Activated CD4-positive, alpha-beta memory T cell treated with anti-CD3 and anti-CD28 coated beads for 36 hours (primary cell): ENCODE data around the gene ZNF678. TPM values are rescaled to one million over a fixed set of nuclear protein-coding genes. Genes with fewer than 3 reads are reported as not detected.

Experiments used
- CTCF ChIA-PET: fragments of 350-600 bp; sonication (Branson Sonifier 250); formaldehyde crosslinking; loops from one replicate; lab custom pipeline; 2021; ENCODE audit warnings: antibody characterized with exemption, inconsistent platforms; lab: Charles Lee
- POLR2A ChIA-PET: fragments of 350-600 bp; sonication (Branson Sonifier 250); formaldehyde crosslinking; loops from one replicate; lab custom pipeline; 2021; ENCODE audit warnings: antibody characterized with exemption; lab: Charles Lee
- DNase-seq: peaks from one replicate; pipeline ENCODE4 v3.0.0-alpha.2; 2020
- H3K27ac Mint-ChIP-seq: one replicate; pipeline ENCODE4 v1.8.0; 2021; ENCODE audit warnings: mixed read lengths
- H3K27me3 Mint-ChIP-seq: one replicate; pipeline ENCODE4 v1.8.0; 2021; ENCODE audit warnings: mixed read lengths
- H3K36me3 Mint-ChIP-seq: one replicate; pipeline ENCODE4 v1.8.0; 2021; ENCODE audit warnings: mixed read lengths
- H3K4me1 Mint-ChIP-seq: one replicate; pipeline ENCODE4 v1.8.0; 2021; ENCODE audit warnings: low read depth, mixed read lengths
- H3K4me3 Mint-ChIP-seq: one replicate; pipeline ENCODE4 v1.8.0; 2021; ENCODE audit warnings: mild to moderate bottlenecking, mixed read lengths
- H3K9me3 Mint-ChIP-seq: one replicate; pipeline ENCODE4 v1.8.0; 2021; ENCODE audit warnings: mixed read lengths
- intact Hi-C: fragments of 100-400 bp; cut with micrococcal nuclease; formaldehyde crosslinking; loops from one replicate; pipeline ENCODE4 v1.15.1; 2023
- total RNA-seq, 2 experiments: library from RNA; stranded (reverse); gene quantifications; one replicate each; pipeline ENCODE4 v1.2.3, GENCODE V29; 2021

The ZNF678 gene
- total RNA-seq, 2 experiments from 2014 or later, result 6.5 to 7.4 TPM

DNA sequence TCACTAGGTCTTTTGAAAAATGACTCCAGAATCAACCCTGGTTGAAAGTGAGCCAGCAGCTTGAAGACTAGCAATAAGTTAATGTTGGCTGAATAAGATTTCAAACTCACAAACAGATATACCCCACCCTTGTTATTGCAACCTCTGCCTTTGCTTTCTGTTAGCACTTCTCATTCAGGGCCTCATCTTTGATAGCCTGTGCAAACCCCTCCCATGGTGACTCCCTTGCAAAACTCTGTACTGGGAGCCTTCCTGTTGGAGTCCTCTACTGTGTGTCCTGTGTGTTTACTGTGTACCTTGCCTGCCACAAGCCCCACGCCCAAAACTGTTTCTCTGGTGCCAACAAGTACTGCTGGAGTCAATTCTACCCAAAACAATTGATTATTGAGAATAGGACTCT lies 50.2 kb downstream of the ZNF678 start:
- no peak overlapping the region for H3K4me3 Mint-ChIP-seq
- no peaks in the 10 kb centered on the region for H3K27me3 Mint-ChIP-seq
- H3K27ac Mint-ChIP-seq, result no peak overlapping the region

DNA sequence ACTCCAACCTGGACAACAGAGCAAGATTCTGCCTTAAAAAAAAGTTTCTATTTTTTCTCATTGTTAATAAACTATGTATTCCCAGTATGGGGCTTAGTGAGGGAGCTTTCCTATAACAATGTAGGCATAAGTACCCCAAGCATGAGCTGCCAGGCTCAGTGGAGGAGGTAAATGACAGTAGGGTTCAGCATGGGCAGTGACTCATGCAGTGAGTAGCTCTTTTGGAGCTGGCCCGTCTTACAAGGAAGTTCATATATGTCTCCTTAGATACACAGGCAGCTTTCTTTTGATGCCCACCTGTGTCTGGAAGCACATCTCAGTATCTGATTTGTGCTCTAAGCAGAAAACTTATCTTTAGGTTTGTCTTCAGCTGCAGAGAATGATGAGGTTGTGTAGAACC lies 57.9 kb downstream of the ZNF678 start:
- peaks cover 80% of the 10 kb centered on the region for H3K9me3 Mint-ChIP-seq
- ChIA-PET POLR2A (no interaction called here), CTCF (no interaction called here)
- DNase-seq, result no peak
- H3K4me1 Mint-ChIP-seq, result no peaks in the 10 kb centered on the region
- intact Hi-C loops, result no loop called here
- no peaks in the 10 kb centered on the region for H3K27me3 Mint-ChIP-seq
- peaks cover 82% of the 10 kb centered on the region for H3K36me3 Mint-ChIP-seq
- no peak overlapping the region for H3K27ac Mint-ChIP-seq
- no peak overlapping the region for H3K4me3 Mint-ChIP-seq

More for the DNA sequence above, 50.2 kb downstream of the ZNF678 start:
- intact Hi-C loops, result no loop called here
- no peak for DNase-seq
- peaks cover 2% of the 10 kb centered on the region for H3K4me1 Mint-ChIP-seq
- H3K9me3 Mint-ChIP-seq, result peaks cover 77% of the 10 kb centered on the region
- ChIA-PET CTCF (no interaction called here), POLR2A (no interaction called here)
- peaks cover 79% of the 10 kb centered on the region for H3K36me3 Mint-ChIP-seq

DNA sequence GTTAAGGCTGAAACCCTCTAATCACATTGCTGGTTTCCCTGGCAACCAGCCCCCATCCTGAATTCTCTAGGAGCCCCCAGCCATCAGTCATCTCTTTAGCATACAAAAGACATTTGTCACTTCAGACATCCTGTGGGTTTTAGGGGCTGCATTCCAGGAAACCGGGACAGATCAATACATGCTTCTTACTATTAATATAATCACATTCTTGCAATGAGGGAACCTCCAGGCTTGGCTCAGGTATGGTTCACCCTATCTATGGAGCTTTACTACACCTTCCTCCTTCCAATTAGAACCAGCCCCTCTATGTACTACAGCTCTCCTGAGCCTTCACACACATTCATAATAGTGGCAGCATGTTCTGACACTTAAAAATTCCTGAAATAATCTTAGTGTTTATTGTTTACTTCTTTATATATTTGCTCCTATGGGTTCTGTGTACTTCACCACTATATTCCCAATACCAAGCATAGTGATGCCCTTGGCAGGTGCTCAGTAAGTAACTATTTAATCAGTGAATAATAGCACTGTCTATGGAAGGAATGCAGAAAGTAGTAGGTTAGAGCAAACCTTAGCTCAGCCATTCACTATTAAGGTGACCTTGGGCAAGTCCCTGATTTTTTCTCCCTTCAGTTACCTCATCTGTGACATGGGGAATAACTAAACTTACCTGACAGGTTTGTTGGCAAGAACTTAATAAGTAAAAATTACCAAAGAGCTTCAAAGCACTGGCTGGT lies 59.6 kb downstream of the ZNF678 start:
- DNase-seq, result no peak
- H3K4me3 Mint-ChIP-seq, result no peak overlapping the region
- POLR2A ChIA-PET, result no interaction called here
- H3K9me3 Mint-ChIP-seq, result peaks cover 85% of the 10 kb centered on the region
- CTCF ChIA-PET, result no interaction called here
- H3K27ac Mint-ChIP-seq, result no peak overlapping the region
- H3K36me3 Mint-ChIP-seq, result peaks cover 87% of the 10 kb centered on the region
- intact Hi-C loops, result no loop called here
- no peaks in the 10 kb centered on the region for H3K4me1 Mint-ChIP-seq
- H3K27me3 Mint-ChIP-seq, result no peaks in the 10 kb centered on the region

DNA sequence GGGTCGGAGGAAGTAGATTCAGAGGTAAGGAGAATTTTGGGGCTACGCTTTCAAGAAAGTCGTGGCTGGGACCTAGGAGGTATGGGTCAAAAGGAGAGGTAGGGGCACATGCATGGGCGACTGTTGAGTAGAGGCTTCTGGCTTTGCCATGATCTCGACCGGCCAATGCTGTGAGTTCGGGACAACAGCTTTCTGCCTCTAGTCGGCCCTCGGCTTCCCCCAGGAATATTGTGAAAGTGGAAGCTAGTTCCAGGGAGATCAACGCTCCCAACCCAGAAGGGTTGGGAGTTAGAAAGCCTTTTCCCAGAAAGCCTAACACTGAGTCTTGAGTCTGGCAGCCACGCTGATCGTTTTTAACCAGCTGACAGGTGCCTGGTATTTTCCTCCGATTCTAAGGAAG lies 69.0 kb downstream of the ZNF678 start:
- H3K4me1 Mint-ChIP-seq, result no peaks in the 10 kb centered on the region
- CTCF ChIA-PET, result no interaction called here
- POLR2A ChIA-PET, result no interaction called here
- H3K36me3 Mint-ChIP-seq, result peaks cover 76% of the 10 kb centered on the region
- intact Hi-C loops, result no loop called here
- peaks cover 85% of the 10 kb centered on the region for H3K9me3 Mint-ChIP-seq
- no peak for DNase-seq
- H3K27me3 Mint-ChIP-seq, result no peaks in the 10 kb centered on the region
- H3K27ac Mint-ChIP-seq, result no peak overlapping the region
- no peak overlapping the region for H3K4me3 Mint-ChIP-seq

DNA sequence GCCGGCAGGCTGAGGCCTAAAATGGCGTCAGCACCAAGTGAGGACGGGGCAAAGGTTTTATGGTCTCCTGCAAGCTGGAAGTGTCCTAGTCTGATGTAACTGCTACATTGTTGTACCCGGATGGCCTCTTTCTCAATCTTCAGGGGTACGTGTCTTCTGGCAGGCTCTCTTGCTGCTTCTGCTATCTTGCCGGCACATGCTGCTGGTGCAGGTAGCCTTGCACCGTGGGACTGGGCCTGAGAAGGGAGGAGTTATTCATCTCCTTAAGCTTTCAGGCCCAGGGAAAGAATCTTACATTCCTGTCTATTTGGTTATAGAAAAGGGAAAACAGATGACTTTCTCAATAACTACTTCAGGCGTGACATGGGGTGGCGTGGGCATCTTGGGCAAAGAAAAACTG lies 72.2 kb downstream of the ZNF678 start:
- Mint-ChIP-seq H3K27ac (no peak overlapping the region), H3K4me1 (no peaks in the 10 kb centered on the region), H3K27me3 (no peaks in the 10 kb centered on the region), H3K36me3 (peaks cover 60% of the 10 kb centered on the region), H3K4me3 (no peak overlapping the region), H3K9me3 (peaks cover 53% of the 10 kb centered on the region)
- intact Hi-C loops, result no loop called here
- no peak for DNase-seq
- ChIA-PET CTCF (no interaction called here), POLR2A (no interaction called here)

DNA sequence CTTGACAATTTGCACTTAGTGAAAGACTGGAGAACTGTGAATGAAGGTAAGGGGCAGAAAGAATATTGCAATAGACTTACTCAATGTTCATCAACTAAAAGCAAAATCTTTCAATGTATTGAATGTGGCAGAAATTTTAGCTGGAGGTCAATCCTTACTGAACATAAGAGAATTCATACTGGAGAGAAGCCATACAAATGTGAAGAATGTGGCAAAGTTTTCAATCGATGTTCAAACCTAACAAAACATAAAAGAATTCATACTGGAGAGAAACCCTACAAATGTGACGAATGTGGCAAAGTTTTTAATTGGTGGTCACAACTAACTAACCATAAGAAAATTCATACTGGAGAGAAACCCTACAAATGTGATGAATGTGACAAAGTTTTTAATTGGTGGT lies 91.1 kb downstream of the ZNF678 start:
- intact Hi-C loops, result no loop called here
- POLR2A ChIA-PET, result no interaction called here
- H3K4me3 Mint-ChIP-seq, result no peak overlapping the region
- no peaks in the 10 kb centered on the region for H3K27me3 Mint-ChIP-seq
- no peak for DNase-seq
- H3K9me3 Mint-ChIP-seq, result peaks cover 86% of the 10 kb centered on the region
- CTCF ChIA-PET, result no interaction called here
- H3K4me1 Mint-ChIP-seq, result no peaks in the 10 kb centered on the region
- H3K27ac Mint-ChIP-seq, result no peak overlapping the region
- peaks cover 76% of the 10 kb centered on the region for H3K36me3 Mint-ChIP-seq

DNA sequence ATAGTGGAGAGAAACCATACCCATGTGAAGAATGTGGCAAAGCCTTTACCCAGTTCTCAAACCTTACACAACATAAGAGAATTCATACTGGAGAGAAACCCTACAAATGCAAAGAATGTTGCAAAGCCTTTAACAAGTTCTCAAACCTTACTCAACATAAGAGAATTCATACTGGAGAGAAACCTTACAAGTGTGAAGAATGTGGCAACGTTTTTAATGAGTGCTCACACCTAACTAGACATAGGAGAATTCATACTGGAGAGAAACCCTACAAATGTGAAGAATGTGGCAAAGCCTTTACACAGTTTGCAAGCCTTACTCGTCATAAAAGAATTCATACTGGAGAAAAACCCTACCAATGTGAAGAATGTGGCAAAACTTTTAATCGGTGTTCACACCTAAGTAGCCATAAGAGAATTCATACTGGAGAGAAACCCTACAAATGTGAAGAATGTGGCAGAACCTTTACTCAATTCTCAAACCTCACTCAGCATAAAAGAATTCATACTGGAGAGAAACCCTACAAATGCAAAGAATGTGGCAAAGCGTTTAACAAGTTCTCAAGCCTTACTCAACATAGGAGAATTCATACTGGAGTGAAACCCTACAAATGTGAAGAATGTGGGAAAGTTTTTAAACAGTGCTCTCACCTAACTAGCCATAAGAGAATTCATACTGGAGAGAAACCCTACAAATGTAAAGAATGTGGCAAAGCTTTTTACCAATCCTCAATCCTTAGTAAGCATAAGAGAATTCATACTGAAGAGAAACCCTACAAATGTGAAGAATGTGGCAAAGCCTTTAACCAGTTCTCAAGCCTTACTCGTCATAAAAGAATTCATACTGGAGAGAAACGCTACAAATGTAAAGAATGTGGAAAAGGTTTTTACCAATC lies 91.7 kb downstream of the ZNF678 start:
- Mint-ChIP-seq H3K9me3 (peaks cover 83% of the 10 kb centered on the region), H3K4me3 (no peak overlapping the region), H3K36me3 (peaks cover 73% of the 10 kb centered on the region), H3K27ac (no peak overlapping the region), H3K27me3 (no peaks in the 10 kb centered on the region), H3K4me1 (no peaks in the 10 kb centered on the region)
- DNase-seq, result no peak
- intact Hi-C loops, result no loop called here
- CTCF ChIA-PET, result no interaction called here
- POLR2A ChIA-PET, result no interaction called here

DNA sequence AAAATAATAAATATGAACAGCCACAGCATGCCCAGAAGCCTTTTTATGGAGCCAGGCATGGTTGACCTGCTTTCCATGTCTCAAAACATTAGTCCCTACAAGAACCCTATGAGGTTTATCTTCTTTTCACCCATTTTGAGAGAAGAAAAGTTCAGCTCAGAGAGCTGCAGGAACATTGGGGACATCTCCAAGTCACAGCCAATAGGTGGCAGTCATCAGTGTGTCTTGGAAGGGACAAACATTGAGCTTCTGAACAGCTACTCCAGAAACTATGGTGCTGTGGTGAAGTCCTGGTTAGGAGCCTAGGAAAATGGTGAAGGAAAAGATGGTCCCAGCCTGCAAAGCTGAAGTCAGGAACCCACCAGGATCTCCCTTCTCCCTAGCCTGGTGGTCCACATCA lies 98.1 kb downstream of the ZNF678 start:
- POLR2A ChIA-PET, result no interaction called here
- intact Hi-C loops, result no loop called here
- CTCF ChIA-PET, result no interaction called here
- no peak for DNase-seq
- Mint-ChIP-seq H3K4me3 (no peak overlapping the region), H3K27me3 (no peaks in the 10 kb centered on the region), H3K27ac (no peak overlapping the region), H3K9me3 (peaks cover 86% of the 10 kb centered on the region), H3K36me3 (peaks cover 65% of the 10 kb centered on the region), H3K4me1 (no peaks in the 10 kb centered on the region)

DNA sequence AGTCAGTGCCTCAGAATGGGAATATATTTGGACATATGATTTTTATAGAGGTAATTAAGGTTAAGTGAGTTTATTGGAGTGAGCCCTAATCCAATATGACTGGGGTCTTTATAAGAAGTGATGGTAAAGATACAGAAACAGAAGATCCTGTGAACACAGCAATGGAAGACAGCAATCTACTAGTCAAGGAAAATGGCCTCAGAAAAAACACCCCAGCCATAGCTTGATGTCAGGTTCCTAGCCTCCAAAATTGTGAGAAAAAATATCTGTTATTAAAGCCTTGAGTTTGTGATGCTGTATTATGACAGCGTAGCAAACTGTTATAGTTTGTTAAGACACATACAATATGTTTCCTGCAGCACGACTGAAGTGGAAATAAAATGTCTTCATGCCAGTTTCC lies 99.6 kb downstream of the ZNF678 start:
- peaks cover 64% of the 10 kb centered on the region for H3K36me3 Mint-ChIP-seq
- H3K9me3 Mint-ChIP-seq, result peaks cover 87% of the 10 kb centered on the region
- POLR2A ChIA-PET, result no interaction called here
- CTCF ChIA-PET, result no interaction called here
- H3K27ac Mint-ChIP-seq, result no peak overlapping the region
- DNase-seq, result no peak
- intact Hi-C loops, result no loop called here
- H3K27me3 Mint-ChIP-seq, result no peaks in the 10 kb centered on the region
- H3K4me1 Mint-ChIP-seq, result no peaks in the 10 kb centered on the region
- no peak overlapping the region for H3K4me3 Mint-ChIP-seq

DNA sequence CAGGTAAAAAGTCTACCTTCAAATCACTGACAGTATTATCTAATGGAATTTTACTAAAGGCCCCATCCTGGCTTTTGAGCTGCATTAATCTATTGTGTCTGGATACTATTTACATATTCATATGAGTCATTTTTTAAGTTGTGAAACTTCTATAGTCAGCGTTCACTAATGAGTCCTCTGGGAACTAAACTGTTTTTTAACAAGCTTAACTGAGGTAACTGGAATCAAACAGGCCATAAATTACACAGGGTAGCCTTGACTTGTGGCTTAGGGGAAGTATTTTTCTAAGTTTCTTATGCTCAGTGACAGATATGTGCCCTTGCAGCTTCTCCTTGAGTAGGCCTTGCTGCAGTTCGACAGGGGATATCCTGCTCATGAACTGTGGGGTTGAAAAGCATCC lies 102.9 kb downstream of the ZNF678 start:
- POLR2A ChIA-PET, result no interaction called here
- H3K4me1 Mint-ChIP-seq, result no peaks in the 10 kb centered on the region
- no peak overlapping the region for H3K27ac Mint-ChIP-seq
- H3K27me3 Mint-ChIP-seq, result no peaks in the 10 kb centered on the region
- H3K36me3 Mint-ChIP-seq, result peaks cover 55% of the 10 kb centered on the region
- intact Hi-C loops, result no loop called here
- no peak for DNase-seq
- peaks cover 90% of the 10 kb centered on the region for H3K9me3 Mint-ChIP-seq
- CTCF ChIA-PET, result no interaction called here
- no peak overlapping the region for H3K4me3 Mint-ChIP-seq

DNA sequence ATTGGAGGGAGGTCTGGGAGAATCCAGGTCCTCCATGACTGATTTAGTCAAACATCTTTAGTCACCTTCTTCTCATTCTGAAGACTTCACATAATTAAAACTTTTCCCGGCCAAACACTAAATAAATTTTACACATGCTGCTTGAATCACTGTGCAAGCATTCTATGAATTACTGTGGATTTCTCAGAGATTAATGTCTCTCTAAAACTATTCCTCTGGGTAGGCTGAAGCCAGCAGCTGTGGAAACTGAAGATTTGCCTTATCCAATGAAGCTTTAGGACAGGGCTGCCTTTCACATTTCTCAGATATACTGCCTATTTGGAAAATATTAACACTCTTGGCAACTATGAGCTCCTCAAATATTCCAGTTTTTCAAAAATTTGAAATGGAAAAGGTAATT lies 110.1 kb downstream of the ZNF678 start:
- Mint-ChIP-seq H3K27ac (no peak overlapping the region), H3K27me3 (no peaks in the 10 kb centered on the region), H3K9me3 (peaks cover 77% of the 10 kb centered on the region), H3K4me1 (no peaks in the 10 kb centered on the region), H3K36me3 (peaks cover 39% of the 10 kb centered on the region), H3K4me3 (no peak overlapping the region)
- intact Hi-C loops, result no loop called here
- CTCF ChIA-PET, result no interaction called here
- POLR2A ChIA-PET, result no interaction called here
- no peak for DNase-seq

DNA sequence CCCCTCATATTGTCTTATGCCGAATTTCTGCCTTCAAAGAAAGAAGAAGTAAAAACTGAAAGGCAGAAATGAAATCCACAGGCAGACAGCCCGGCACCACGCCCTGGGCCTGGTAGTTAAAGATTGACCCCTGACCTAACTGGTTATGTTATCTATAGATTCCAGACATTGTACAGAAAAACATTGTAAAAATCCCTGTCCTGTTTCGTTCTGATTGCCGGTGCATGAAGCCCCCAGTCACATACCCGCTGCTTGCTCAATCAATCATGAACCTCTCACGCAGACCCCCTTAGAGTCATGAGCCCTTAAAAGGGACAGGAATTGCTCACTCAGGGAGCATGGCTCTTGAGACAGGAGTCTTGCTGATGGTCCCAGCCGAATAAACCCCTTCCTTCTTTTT lies 122.5 kb downstream of the ZNF678 start:
- CTCF ChIA-PET, result no interaction called here
- POLR2A ChIA-PET, result no interaction called here
- H3K36me3 Mint-ChIP-seq, result peaks cover 15% of the 10 kb centered on the region
- no peak overlapping the region for H3K27ac Mint-ChIP-seq
- no peaks in the 10 kb centered on the region for H3K4me1 Mint-ChIP-seq
- no peak for DNase-seq
- H3K27me3 Mint-ChIP-seq, result no peaks in the 10 kb centered on the region
- no peak overlapping the region for H3K4me3 Mint-ChIP-seq
- intact Hi-C loops, result no loop called here
- H3K9me3 Mint-ChIP-seq, result peaks cover 72% of the 10 kb centered on the region
